Loucy (cell line): ENCODE results near the gene ZNF865.

ENCODE experiments used
- H2AFZ ChIP-seq: fragments of 200-600 bp; sonication (generic); 2 replicates; pipeline ENCODE4 v1.6.0; 2016; ENCODE audit warnings: antibody characterized with exemption, mild to moderate bottlenecking, low read length, moderate library complexity
- H3F3A ChIP-seq: fragments of 200-600 bp; 2 replicates; pipeline ENCODE4 v1.6.0; 2016; ENCODE audit warnings: antibody characterized with exemption, low read depth, mild to moderate bottlenecking
- H3K27me3 ChIP-seq: fragments of 200-600 bp; sonication (generic); 2 replicates; pipeline ENCODE4 v1.6.1; 2014; ENCODE audit warnings: low read length, mild to moderate bottlenecking; ENCODE audit not compliant: insufficient read depth, poor library complexity, severe bottlenecking
- H3K36me3 ChIP-seq: fragments of 200-600 bp; sonication (generic); 2 replicates; pipeline ENCODE4 v1.6.1; 2016; ENCODE audit warnings: low read length; ENCODE audit not compliant: insufficient read depth
- H3K4me1 ChIP-seq: fragments of 200-600 bp; sonication (generic); 2 replicates; pipeline ENCODE4 v1.5.1; 2014; ENCODE audit warnings: low read length, mild to moderate bottlenecking; ENCODE audit not compliant: insufficient read depth, poor library complexity, severe bottlenecking
- H3K4me2 ChIP-seq: fragments of 200-600 bp; sonication (generic); 2 replicates; pipeline ENCODE4 v1.6.0; 2014; ENCODE audit warnings: antibody characterized with exemption, low read length, low read depth, mild to moderate bottlenecking; ENCODE audit not compliant: poor library complexity, severe bottlenecking
- H3K4me3 ChIP-seq: fragments of 200-600 bp; sonication (generic); 2 replicates; pipeline ENCODE4 v1.5.1; 2014; ENCODE audit warnings: low read length, mild to moderate bottlenecking, mixed read lengths; ENCODE audit not compliant: poor library complexity, severe bottlenecking
- H3K79me2 ChIP-seq: fragments of 200-600 bp; sonication (generic); 2 replicates; pipeline ENCODE4 v1.6.1; 2014; ENCODE audit warnings: low read length; ENCODE audit not compliant: insufficient read depth
- H3K9ac ChIP-seq: fragments of 200-600 bp; sonication (generic); 2 replicates; pipeline ENCODE4 v1.6.0; 2014; ENCODE audit warnings: mild to moderate bottlenecking, low read depth, low read length, moderate library complexity; ENCODE audit not compliant: poor library complexity, severe bottlenecking
- H3K9me2 ChIP-seq: fragments of 200-600 bp; sonication (generic); replicated peaks from 2 replicates; pipeline ENCODE4 v1.6.1; 2016; ENCODE audit warnings: low read depth, low read length, mixed read lengths
- H3K9me3 ChIP-seq: fragments of 200-600 bp; sonication (generic); 2 replicates; pipeline ENCODE4 v1.6.1; 2014; ENCODE audit warnings: mild to moderate bottlenecking, antibody characterized with exemption, low read length, low read depth; ENCODE audit not compliant: insufficient read depth
- H4K20me1 ChIP-seq: fragments of 200-600 bp; sonication (generic); 2 replicates; pipeline ENCODE4 v1.6.0; 2014; ENCODE audit warnings: antibody characterized with exemption, low read length, mild to moderate bottlenecking; ENCODE audit not compliant: insufficient read depth, poor library complexity, severe bottlenecking
- EZH2phosphoT487 ChIP-seq: fragments of 200-600 bp; IDR thresholded peaks from 2 replicates; pipeline ENCODE4 v1.6.1; 2018; ENCODE audit warnings: antibody characterized with exemption, mild to moderate bottlenecking, moderate library complexity, borderline replicate concordance
- TF ChIP-seq, protein P1 (sequence below): fragments of 200-600 bp; sonication (generic); conservative IDR thresholded peaks from 2 replicates; pipeline ENCODE4 v1.5.1; 2014; ENCODE audit warnings: mild to moderate bottlenecking, antibody characterized with exemption, low read length

The ZNF865 gene

DNA sequence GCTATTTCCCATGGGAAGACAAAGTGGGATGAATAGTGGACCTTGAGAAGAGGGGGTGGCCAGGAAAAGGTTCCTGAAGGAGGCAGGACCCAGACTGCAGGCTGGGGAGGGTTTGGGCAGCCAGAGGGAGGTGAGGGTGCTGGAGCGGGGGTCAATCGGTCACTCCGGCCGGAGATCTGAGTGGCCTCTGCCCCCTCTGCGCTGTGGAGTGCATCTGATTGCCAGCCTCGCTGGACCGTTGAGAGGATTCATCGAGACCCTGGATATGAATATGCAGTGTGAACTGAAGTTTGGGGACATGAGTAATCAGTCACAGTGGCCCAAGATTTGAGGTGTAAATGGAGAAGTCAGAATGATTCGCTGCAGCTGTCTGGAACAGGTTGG is 29.9 kb downstream of the ZNF865 start:
- peak overlapping the region; percentile 96 for H3K4me3 ChIP-seq
- peaks cover 36% of the 10 kb centered on the region for H3K79me2 ChIP-seq
- peaks cover 27% of the 10 kb centered on the region for H3K4me1 ChIP-seq
- peak overlapping the region; percentile 82; the same call in 1 of the 2 replicates for H2AFZ ChIP-seq
- no peaks in the 10 kb centered on the region for H3K27me3 ChIP-seq
- no peaks in the 10 kb centered on the region for H3K36me3 ChIP-seq
- no peaks in the 10 kb centered on the region for H3F3A ChIP-seq
- H3K4me2 ChIP-seq, result peak overlapping the region; percentile 99
- H3K9me3 ChIP-seq, result no peaks in the 10 kb centered on the region
- H3K9ac ChIP-seq, result peak overlapping the region; percentile 96
- no peaks in the 10 kb centered on the region for H3K9me2 ChIP-seq
- H4K20me1 ChIP-seq, result peaks cover 8% of the 10 kb centered on the region
- no peak for TF ChIP-seq EZH2phosphoT487
- TF ChIP-seq, protein P1, sequence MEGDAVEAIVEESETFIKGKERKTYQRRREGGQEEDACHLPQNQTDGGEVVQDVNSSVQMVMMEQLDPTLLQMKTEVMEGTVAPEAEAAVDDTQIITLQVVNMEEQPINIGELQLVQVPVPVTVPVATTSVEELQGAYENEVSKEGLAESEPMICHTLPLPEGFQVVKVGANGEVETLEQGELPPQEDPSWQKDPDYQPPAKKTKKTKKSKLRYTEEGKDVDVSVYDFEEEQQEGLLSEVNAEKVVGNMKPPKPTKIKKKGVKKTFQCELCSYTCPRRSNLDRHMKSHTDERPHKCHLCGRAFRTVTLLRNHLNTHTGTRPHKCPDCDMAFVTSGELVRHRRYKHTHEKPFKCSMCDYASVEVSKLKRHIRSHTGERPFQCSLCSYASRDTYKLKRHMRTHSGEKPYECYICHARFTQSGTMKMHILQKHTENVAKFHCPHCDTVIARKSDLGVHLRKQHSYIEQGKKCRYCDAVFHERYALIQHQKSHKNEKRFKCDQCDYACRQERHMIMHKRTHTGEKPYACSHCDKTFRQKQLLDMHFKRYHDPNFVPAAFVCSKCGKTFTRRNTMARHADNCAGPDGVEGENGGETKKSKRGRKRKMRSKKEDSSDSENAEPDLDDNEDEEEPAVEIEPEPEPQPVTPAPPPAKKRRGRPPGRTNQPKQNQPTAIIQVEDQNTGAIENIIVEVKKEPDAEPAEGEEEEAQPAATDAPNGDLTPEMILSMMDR, result no peak

- Histone ChIP-seq H3K4me3 (peak overlapping the region; percentile 96), H3K9me3 (no peaks in the 10 kb centered on the region), H3K4me2 (peak overlapping the region; percentile 99), H3K9ac (peak overlapping the region; percentile 96), H3K79me2 (peaks cover 39% of the 10 kb centered on the region), H2AFZ (no peak overlapping the region), H3K27me3 (no peaks in the 10 kb centered on the region), H3K36me3 (no peaks in the 10 kb centered on the region), H4K20me1 (peaks cover 8% of the 10 kb centered on the region), H3F3A (no peaks in the 10 kb centered on the region), H3K9me2 (no peaks in the 10 kb centered on the region), H3K4me1 (peaks cover 30% of the 10 kb centered on the region)
- TF ChIP-seq, protein P1, result no peak
- no peak for TF ChIP-seq EZH2phosphoT487
Measured at GRCh38 chr19:55635856-55636440, 30.5 kb downstream of the ZNF865 start.

DNA sequence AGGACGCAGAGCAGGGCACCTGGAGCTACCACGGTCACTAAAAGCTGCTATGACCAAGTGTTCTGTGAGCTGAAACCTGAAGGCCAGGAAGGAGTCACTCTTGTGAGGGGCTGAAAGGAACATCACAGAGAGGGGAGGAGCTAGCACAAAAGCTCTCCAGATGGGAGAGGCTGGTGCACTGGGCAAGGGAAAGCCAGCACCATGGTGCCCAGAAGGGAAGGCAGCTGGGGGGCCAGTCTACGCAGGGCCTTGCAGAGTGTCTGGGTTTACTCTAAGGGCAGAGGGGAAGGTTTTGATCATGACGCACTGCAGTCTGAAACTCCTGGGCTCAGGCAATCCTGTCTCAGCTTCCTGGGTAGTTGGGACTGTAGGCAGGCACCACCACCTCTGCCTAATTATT is 31.3 kb downstream of the ZNF865 start:
- Histone ChIP-seq H3K4me3 (peak overlapping the region; percentile 96), H3K79me2 (peaks cover 46% of the 10 kb centered on the region)

GRCh38 chr19:55637534-55637933 is 32.1 kb downstream of the ZNF865 start:
- TF ChIP-seq EZH2phosphoT487, result no peak
- TF ChIP-seq, protein P1, result no peak
- Histone ChIP-seq H3F3A (no peaks in the 10 kb centered on the region), H4K20me1 (peaks cover 8% of the 10 kb centered on the region), H3K9me2 (no peaks in the 10 kb centered on the region), H3K9me3 (no peaks in the 10 kb centered on the region), H3K27me3 (no peaks in the 10 kb centered on the region), H2AFZ (no peak overlapping the region), H3K36me3 (no peaks in the 10 kb centered on the region), H3K4me3 (no peak overlapping the region), H3K4me2 (peak overlapping the region; percentile 99), H3K79me2 (peaks cover 53% of the 10 kb centered on the region), H3K9ac (no peak overlapping the region), H3K4me1 (peaks cover 40% of the 10 kb centered on the region)

More for the DNA sequence above, 31.3 kb downstream of the ZNF865 start:
- H3F3A ChIP-seq, result no peaks in the 10 kb centered on the region
- H3K4me2 ChIP-seq, result peak overlapping the region; percentile 99
- H4K20me1 ChIP-seq, result peaks cover 8% of the 10 kb centered on the region
- H2AFZ ChIP-seq, result no peak overlapping the region
- TF ChIP-seq EZH2phosphoT487, result no peak
- H3K27me3 ChIP-seq, result no peaks in the 10 kb centered on the region
- peaks cover 37% of the 10 kb centered on the region for H3K4me1 ChIP-seq
- no peaks in the 10 kb centered on the region for H3K9me2 ChIP-seq
- no peaks in the 10 kb centered on the region for H3K36me3 ChIP-seq
- H3K9ac ChIP-seq, result peak overlapping the region; percentile 96
- H3K9me3 ChIP-seq, result no peaks in the 10 kb centered on the region
